ENCODE measurements around the gene WDFY3. TPM values are rescaled to one million over a fixed set of nuclear protein-coding genes. Genes with fewer than 3 reads are reported as not detected.

The WDFY3 gene
- total RNA-seq, 4 donors from 2014 or later: 73.2 to 98.4 (median 90.2) TPM

DNA sequence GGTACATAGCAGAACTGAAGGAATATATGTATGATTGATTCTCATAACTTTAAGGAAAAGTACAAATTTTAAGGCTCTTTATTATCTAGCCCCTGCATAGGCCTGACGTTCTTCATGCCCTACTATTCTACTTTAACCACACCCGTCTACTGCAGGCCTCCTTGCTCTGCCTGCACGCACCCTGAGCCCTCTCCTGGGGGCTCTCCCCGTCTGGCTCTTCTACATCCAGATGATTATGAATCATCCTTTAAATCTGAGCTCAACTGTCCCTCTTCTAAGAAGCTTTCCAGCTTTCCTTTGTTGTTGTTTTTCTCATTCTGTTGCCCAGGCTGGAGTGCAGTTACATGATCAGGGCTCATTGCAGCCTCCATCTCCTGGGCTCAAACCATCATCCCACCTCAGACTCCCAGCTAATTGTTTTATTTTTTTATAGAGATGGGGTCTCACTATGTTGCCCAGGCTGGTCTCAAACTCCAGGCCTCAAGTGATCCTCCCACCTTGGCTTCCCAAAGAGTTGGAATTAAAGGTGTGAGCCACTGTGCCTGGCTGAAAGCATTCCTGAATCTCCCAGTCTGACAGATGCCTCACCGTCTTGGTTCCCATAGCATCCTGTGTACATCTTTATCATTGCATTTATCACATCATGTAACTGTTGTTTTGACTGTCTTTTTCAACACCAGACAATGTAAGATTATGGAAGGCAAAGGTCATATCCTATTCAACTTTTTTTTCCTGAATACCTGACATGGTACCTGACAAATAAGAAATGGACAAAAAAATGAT lies 89.2 kb downstream of the WDFY3 start:
- DNase-seq (ENCODE audit: low spot score in 2 of 2): no peak
- intact Hi-C loops (cut with DNase I; ENCODE audit: low total_unique reads): no loop called here
- WGBS, 2 donors: 80 to 84% methylated on average over 5 of the region's 5 CpGs
- TF ChIP-seq POLR2A (IDR thresholded peaks at IDR 0.05): no peak
- TF ChIP-seq, protein P1, sequence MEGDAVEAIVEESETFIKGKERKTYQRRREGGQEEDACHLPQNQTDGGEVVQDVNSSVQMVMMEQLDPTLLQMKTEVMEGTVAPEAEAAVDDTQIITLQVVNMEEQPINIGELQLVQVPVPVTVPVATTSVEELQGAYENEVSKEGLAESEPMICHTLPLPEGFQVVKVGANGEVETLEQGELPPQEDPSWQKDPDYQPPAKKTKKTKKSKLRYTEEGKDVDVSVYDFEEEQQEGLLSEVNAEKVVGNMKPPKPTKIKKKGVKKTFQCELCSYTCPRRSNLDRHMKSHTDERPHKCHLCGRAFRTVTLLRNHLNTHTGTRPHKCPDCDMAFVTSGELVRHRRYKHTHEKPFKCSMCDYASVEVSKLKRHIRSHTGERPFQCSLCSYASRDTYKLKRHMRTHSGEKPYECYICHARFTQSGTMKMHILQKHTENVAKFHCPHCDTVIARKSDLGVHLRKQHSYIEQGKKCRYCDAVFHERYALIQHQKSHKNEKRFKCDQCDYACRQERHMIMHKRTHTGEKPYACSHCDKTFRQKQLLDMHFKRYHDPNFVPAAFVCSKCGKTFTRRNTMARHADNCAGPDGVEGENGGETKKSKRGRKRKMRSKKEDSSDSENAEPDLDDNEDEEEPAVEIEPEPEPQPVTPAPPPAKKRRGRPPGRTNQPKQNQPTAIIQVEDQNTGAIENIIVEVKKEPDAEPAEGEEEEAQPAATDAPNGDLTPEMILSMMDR (IDR thresholded peaks at IDR 0.05): no peak
- H3K4me3 ChIP-seq (ENCODE audit: low read depth, poor library complexity, severe bottlenecking): no peak overlapping the region

DNA sequence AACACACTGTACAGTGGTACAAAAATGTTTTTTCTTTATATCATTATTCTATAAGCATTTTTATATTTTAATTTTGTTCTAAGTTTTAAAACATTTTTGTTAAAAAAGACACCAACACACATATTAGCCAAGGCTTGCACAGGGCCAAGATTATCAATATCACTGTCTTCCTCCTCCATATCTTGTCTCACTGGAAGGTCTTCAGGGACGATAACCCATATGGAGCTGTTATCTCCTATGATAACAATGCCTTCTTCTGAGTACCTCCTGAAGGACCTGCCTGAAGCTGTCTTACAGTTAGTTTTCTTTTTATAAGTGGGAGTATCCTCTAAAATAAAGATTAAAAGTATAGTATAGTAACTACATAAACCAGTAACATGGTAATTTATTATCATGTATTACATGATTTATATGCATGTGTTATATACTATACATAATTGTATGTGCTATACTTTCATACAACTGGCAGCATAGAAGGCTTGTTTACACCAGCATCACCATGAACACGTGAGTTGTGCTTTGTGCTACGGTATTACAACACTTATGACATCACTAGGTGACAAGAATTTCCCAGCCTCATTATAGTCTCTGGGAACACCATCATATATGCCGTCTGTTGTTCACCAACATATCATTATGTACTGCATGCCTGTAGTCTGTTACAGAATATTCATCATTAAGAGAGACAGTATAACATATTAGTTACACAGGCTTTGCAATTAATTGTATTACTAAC lies 90.7 kb downstream of the WDFY3 start:
- H3K4me3 ChIP-seq (ENCODE audit: low read depth, poor library complexity, severe bottlenecking): no peak overlapping the region
- no peak for DNase-seq (ENCODE audit: low spot score in 2 of 2)
- TF ChIP-seq POLR2A (IDR thresholded peaks at IDR 0.05): no peak
- TF ChIP-seq, protein P1 (IDR thresholded peaks at IDR 0.05): no peak
- WGBS, 2 donors: 88 to 93% methylated on average over 4 of the region's 4 CpGs
- intact Hi-C loops (cut with DNase I; ENCODE audit: low total_unique reads): no loop called here

DNA sequence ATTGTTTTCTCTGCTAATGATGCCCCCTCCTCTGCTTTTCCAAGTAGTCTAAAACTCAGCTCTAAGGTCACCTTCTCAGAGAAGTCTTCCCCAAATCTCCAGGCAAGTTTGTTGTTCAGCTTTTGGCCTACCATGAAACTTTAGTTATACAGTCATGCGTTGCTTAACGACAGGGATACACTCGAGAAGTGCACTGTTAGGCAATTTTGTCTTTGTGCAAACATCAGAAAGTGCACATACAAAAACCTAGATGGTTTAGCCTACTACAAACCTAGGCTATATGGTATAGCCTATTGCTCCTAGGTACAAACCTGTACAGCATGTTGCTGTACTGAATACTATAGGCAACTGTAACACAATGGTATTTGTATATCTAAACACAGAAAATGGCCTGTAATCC lies 91.9 kb downstream of the WDFY3 start:
- no peak for DNase-seq (ENCODE audit: low spot score in 2 of 2)
- TF ChIP-seq POLR2A (IDR thresholded peaks at IDR 0.05): no peak
- TF ChIP-seq, protein P1 (IDR thresholded peaks at IDR 0.05): no peak
- intact Hi-C loops (cut with DNase I; ENCODE audit: low total_unique reads): no loop called here
- H3K4me3 ChIP-seq (ENCODE audit: low read depth, poor library complexity, severe bottlenecking): no peak overlapping the region
- 88 to 97% methylated on average over 3 of the region's 3 CpGs for WGBS, 2 donors

DNA sequence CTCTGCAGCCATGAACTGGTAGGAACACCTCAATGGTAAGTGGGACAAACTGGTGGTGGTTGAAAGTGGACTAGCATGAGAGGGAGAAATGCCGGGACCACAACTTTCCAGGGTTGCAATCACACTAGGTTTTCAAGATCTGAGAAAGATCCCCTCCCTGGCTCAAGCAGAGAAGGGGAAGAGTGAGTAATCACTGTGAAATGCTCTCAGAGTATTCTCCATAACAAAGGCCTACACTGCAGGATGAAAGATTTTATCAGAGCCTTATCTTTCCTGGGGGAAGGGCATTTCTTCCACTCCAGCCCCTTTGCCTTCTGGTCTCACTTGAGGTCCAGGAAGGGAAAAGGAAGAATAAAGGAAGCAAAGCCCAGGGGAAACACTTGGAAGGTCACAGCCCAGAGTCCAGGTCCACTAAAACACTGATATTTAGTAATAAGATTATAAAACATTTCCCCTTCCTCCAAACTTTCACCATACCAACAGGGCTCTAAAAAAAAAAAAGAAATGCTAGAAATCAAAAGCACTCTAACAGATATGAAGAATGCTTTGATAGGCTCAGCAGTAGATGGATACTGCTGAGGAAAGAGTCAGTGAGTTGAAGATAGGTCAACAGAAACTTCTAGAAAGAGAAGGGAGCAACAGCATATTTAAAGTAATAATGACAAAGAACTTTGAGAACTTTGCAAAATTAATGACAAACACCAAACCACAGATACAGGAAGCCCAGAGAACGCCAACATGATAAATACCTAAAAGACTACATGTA lies 95.9 kb downstream of the WDFY3 start:
- intact Hi-C loops (cut with DNase I; ENCODE audit: low total_unique reads): no loop called here
- TF ChIP-seq, protein P1 (IDR thresholded peaks at IDR 0.05): no peak
- TF ChIP-seq POLR2A (IDR thresholded peaks at IDR 0.05): no peak

DNA sequence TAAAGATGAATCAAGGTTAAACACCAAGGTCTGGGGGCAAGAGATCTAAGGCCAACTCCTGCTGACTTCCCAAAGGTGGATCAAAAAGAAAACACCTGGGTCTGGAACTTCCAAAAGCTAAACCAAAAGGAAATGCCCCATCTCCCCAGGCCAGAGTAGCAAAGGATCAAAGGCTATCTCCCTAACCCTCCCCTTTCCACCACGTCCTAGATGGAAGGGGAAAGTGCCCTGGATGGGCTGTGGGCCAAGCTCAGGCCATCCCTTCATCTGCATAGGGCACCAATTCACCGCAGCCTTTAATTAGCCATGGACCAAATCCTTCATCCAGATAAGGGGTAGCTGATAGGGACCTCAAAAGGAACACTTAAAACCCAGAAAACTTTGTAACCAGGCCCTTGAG lies 100.2 kb downstream of the WDFY3 start:
- TF ChIP-seq, protein P1 (IDR thresholded peaks at IDR 0.05): no peak
- TF ChIP-seq POLR2A (IDR thresholded peaks at IDR 0.05): no peak
- intact Hi-C loops (cut with DNase I; ENCODE audit: low total_unique reads): no loop called here
- whole genome bisulfite sequencing, 2 donors: 77 to 81% methylated on average over 2 of the region's 2 CpGs
- H3K4me3 ChIP-seq (ENCODE audit: low read depth, poor library complexity, severe bottlenecking): no peak overlapping the region
- DNase-seq (ENCODE audit: low spot score in 2 of 2): no peak

More for the DNA sequence above, 95.9 kb downstream of the WDFY3 start:
- no peak overlapping the region for H3K4me3 ChIP-seq (ENCODE audit: low read depth, poor library complexity, severe bottlenecking)
- no peak for DNase-seq (ENCODE audit: low spot score in 2 of 2)
- 85 to 87% methylated on average over 2 of the region's 2 CpGs for WGBS, 2 donors

Data from lower leg skin (tissue), 4 donors.